ENCODE data around the gene TMEM25.

- TF ChIP-seq CTCF (IDR thresholded peaks at IDR 0.05; ENCODE audit: low read depth, low read length, missing input control) = no peak
- no peak for TF ChIP-seq GABPA (IDR thresholded peaks at IDR 0.05 in 1 of 2, conservative IDR thresholded peaks at IDR 0.05 in 1 of 2)
Measured at GRCh38 chr11:118545533-118545932, 14.5 kb downstream of the TMEM25 start.
